ENCODE results near the gene ARHGEF28. TPM values are rescaled to one million over a fixed set of nuclear protein-coding genes. Genes with fewer than 3 reads are reported as not detected.

The ARHGEF28 gene
- total RNA-seq, 2 experiments from 2014 or later, result not detected

- Histone ChIP-seq H3K4me2 (ENCODE audit: low read length) (no peak overlapping the region), H3K79me2 (ENCODE audit: insufficient read depth, low read depth, low read length) (no peaks in the 10 kb centered on the region), H3K9me3 (ENCODE audit: low read length) (no peaks in the 10 kb centered on the region), H3K4me3 (ENCODE audit: low read depth, low read length, poor library complexity, severe bottlenecking) (no peak overlapping the region), H4K20me1 (ENCODE audit: insufficient read depth, low read length) (no peaks in the 10 kb centered on the region), H3K4me1 (ENCODE audit: insufficient read depth, low read length, poor library complexity, severe bottlenecking) (no peaks in the 10 kb centered on the region), H3K27ac (ENCODE audit: low read depth, low read length, poor library complexity, severe bottlenecking) (no peak overlapping the region), H2AFZ (ENCODE audit: low read length) (no peak overlapping the region), H3K36me3 (ENCODE audit: insufficient read depth, low read length) (no peaks in the 10 kb centered on the region), H3K9me2 (ENCODE audit: insufficient read depth, low read length) (no peaks in the 10 kb centered on the region)
- CTCF ChIA-PET (ENCODE audit: unreplicated experiment), result interaction anchor here (1.8 kb wide), 1 partner anchor 201 kb away, joined by 7 read pairs; no protein-coding TSS in a partner anchor
- intact Hi-C loops (cut with micrococcal nuclease; ENCODE audit: unreplicated experiment), result loop anchor here (1.0 to 5.0 kb wide), 2 partner anchors 200 to 1055 kb away; no protein-coding TSS in a partner anchor
- POLR2A ChIA-PET, result interaction anchor here (1.0 kb wide), 1 partner anchor 13 kb away, joined by 3 read pairs; no protein-coding TSS in a partner anchor
- DNase-seq (ENCODE audit: low spot score), result no peak
- TF ChIP-seq CTCF (conservative IDR thresholded peaks at IDR 0.05; ENCODE audit: low read length) (no peak), EZH2phosphoT487 (IDR thresholded peaks at IDR 0.05; ENCODE audit: borderline replicate concordance, low read depth, low read length) (no peak)
- no TSS peak for BruUV-seq (replicated peaks)
Observed at GRCh38 chr5:73591698-73592501, 34.1 kb upstream of the ARHGEF28 start.

GRCh38 chr5:73592551-73592950, 33.4 kb upstream of the ARHGEF28 start:
- Histone ChIP-seq H3K9me3 (ENCODE audit: low read length) (no peaks in the 10 kb centered on the region), H2AFZ (ENCODE audit: low read length) (no peak overlapping the region), H3K27ac (ENCODE audit: low read depth, low read length, poor library complexity, severe bottlenecking) (no peak overlapping the region), H3K9me2 (ENCODE audit: insufficient read depth, low read length) (no peaks in the 10 kb centered on the region), H4K20me1 (ENCODE audit: insufficient read depth, low read length) (no peaks in the 10 kb centered on the region), H3K4me1 (ENCODE audit: insufficient read depth, low read length, poor library complexity, severe bottlenecking) (no peaks in the 10 kb centered on the region), H3K36me3 (ENCODE audit: insufficient read depth, low read length) (no peaks in the 10 kb centered on the region), H3K79me2 (ENCODE audit: insufficient read depth, low read depth, low read length) (no peaks in the 10 kb centered on the region), H3K4me2 (ENCODE audit: low read length) (no peak overlapping the region), H3K4me3 (ENCODE audit: low read depth, low read length, poor library complexity, severe bottlenecking) (no peak overlapping the region)
- DNase-seq (ENCODE audit: low spot score), result no peak
- intact Hi-C loops (cut with micrococcal nuclease; ENCODE audit: unreplicated experiment), result loop anchor here (5.0 kb wide), 1 partner anchor 1055 kb away; no protein-coding TSS in a partner anchor
- BruUV-seq (replicated peaks), result no TSS peak
- ChIA-PET POLR2A (no interaction called here), CTCF (ENCODE audit: unreplicated experiment) (no interaction called here)
- TF ChIP-seq EZH2phosphoT487 (IDR thresholded peaks at IDR 0.05; ENCODE audit: borderline replicate concordance, low read depth, low read length) (no peak), CTCF (conservative IDR thresholded peaks at IDR 0.05; ENCODE audit: low read length) (no peak)

Data from OCI-LY7 (cell line).